Adrenal gland (tissue), 12 donors: ENCODE measurements around the gene SIVA1. TPM values are rescaled to one million over a fixed set of nuclear protein-coding genes. Genes with fewer than 3 reads are reported as not detected.

ENCODE experiments used
- DNase-seq, 7 donors: peaks; one replicate each; pipeline ENCODE4 v3.0.0-alpha.2; 2019 to 2020
- H3K27ac ChIP-seq, 5 donors: fragments of 200-600 bp; sonication (generic) in 4 of 5; 1 replicate in 3 of 5; 2 replicates in 2 of 5; pipeline versions ENCODE4 v1.5.1 to v1.8.0; 2016 to 2020; ENCODE audit warnings: mild to moderate bottlenecking in 1 of 5
- H3K27me3 ChIP-seq: fragments of 200-600 bp; 2 replicates; pipeline ENCODE4 v1.8.0; 2021
- H3K36me3 ChIP-seq, 2 donors: fragments of 200-600 bp; replicated peaks in 1 of 2; 1 replicate in 1 of 2; 2 replicates in 1 of 2; pipeline versions ENCODE4 v1.5.1 to v1.8.0; 2018 to 2022
- H3K4me1 ChIP-seq, 2 donors: fragments of 200-600 bp; replicated peaks in 1 of 2; 1 replicate in 1 of 2; 2 replicates in 1 of 2; pipeline versions ENCODE4 v1.5.1 to v1.8.0; 2018 to 2021
- H3K4me3 ChIP-seq, 4 donors: fragments of 200-600 bp; sonication (generic) in 3 of 4; one replicate each; pipeline ENCODE4 v1.5.1; 2016 to 2018
- H3K9me3 ChIP-seq, 3 donors: fragments of 200-600 bp; sonication (generic) in 1 of 3; replicated peaks in 1 of 3; 1 replicate in 2 of 3; 2 replicates in 1 of 3; pipeline versions ENCODE4 v1.5.1 to v1.8.0; 2016 to 2021
- POLR2A ChIP-seq, 2 donors: fragments of 450-650 bp; IDR thresholded peaks; one replicate each; pipeline ENCODE4 v1.6.1; 2017; ENCODE audit warnings: antibody characterized with exemption in 2 of 2, mild to moderate bottlenecking in 2 of 2, moderate library complexity in 1 of 2
- WGBS, 4 donors: extraction: QIAGEN DNeasy Blood & Tissue Kit in 2 of 4; methylation state at CpG; one replicate each; pipeline versions ENCODE4 v1.1.5 to v1.1.7; 2013 to 2017; 5-methylcytosine and 5-hydroxymethylcytosine counted together
- intact Hi-C, 2 donors: fragments of 100-400 bp; cut with DNase I; formaldehyde crosslinking; loops; one replicate each; pipeline versions ENCODE4 v1.14.1 to v1.15.0; 2022 to 2023
- polyA plus RNA-seq, 3 donors: library from polyadenylated mRNA; stranded (reverse); fragments of 200-250 nt in 2 of 3; fragments of 350-450 nt in 1 of 3; fragmentation: Illumina TruSeq in 1 of 3; extraction: RNeasy Lipid Tissue Mini Kit (QIAGEN cat#74804) in 1 of 3; gene quantifications; one replicate each; pipeline ENCODE4 v1.2.3, GENCODE V29; 2013 to 2014
- total RNA-seq, 9 donors: library from RNA; depleted of rRNA in 4 of 9; stranded (reverse); fragments of >200 nt in 4 of 9; fragments of 120-200 nt in 1 of 9; fragmentation: NEBNext Ultra II Directional in 1 of 9; extraction: Animal tissue kit (Norgen Biotek cat#: 25700) in 1 of 9; gene quantifications; one replicate each; pipeline versions ENCODE4 v1.1.0 to v1.2.4, GENCODE V29; 2013 to 2023
- TF ChIP-seq, protein P1 (sequence below), 6 experiments: fragments of 450-650 bp in 4 of 6; fragments of 200-600 bp in 2 of 6; sonication (generic) in 1 of 6; IDR thresholded peaks; 1 replicate in 5 of 6; 2 replicates in 1 of 6; pipeline versions ENCODE4 v1.5.1 to v1.8.0; 2016 to 2021; ENCODE audit warnings: antibody characterized with exemption in 6 of 6, mild to moderate bottlenecking in 2 of 6, moderate library complexity in 1 of 6
- donor health status: healthy with polysubstance abuse.
- donor health status: Bipolar disorder and iron deficiency.
- donor health status: DM: yes; HTN: yes; CAD: no.
- donor health status: DM: no; HTN: no; CAD: no.
- donor health status: DM: no; HTN: no; CAD: no.
- donor health status: DM: yes; HTN: yes; CAD: no.

Gene SIVA1
- total and polyA plus RNA-seq, 12 donors: 2.0 to 294 (median 83.2) TPM

DNA sequence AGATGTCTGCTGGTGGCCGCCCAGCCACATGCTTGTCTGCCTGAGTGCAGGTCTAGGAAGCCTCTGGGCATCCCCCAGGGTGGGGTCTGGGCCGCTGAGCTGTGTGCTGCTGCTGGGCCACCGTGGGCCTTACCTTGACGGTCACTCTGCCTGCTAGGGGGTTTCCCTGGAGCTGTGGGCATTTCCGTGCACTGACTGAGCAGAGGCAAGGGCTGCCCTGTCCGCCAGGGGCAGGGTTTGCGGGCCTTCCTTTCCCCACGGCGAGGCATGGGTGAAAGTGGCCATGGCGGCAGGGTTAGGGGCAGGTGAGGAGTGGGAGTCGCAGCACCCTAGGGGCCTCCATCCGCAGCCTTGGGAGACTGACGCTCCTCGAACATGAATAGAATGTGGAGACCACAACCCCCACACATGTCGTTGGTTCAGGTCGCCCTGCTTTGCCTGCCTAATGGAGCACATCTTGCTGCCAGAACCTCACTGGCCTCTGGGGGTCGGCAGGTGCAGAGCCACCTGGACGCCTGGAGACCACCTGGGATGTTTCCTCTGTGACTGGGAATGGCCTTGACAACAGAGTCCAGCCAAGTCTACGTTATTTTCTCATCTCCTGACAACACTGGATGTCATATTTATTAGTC, 50.4 kb downstream of the SIVA1 start:
- H3K27me3 ChIP-seq: no peaks in the 10 kb centered on the region
- peak in 1 of 7 donors; percentile 4 for DNase-seq
- H3K9me3 ChIP-seq: no peaks in the 10 kb centered on the region
- 83 to 91% (median 90%) methylated on average over 8 to 19 of the region's 19 CpGs for WGBS, 4 donors
- H3K4me3 ChIP-seq: no peak overlapping the region
- H3K27ac ChIP-seq: no peak overlapping the region
- H3K4me1 ChIP-seq: peaks cover 16 to 20% of the 10 kb centered on the region in 2 donors
- intact Hi-C loops: no loop called here
- no peaks in the 10 kb centered on the region for H3K36me3 ChIP-seq
- TF ChIP-seq, protein P1, sequence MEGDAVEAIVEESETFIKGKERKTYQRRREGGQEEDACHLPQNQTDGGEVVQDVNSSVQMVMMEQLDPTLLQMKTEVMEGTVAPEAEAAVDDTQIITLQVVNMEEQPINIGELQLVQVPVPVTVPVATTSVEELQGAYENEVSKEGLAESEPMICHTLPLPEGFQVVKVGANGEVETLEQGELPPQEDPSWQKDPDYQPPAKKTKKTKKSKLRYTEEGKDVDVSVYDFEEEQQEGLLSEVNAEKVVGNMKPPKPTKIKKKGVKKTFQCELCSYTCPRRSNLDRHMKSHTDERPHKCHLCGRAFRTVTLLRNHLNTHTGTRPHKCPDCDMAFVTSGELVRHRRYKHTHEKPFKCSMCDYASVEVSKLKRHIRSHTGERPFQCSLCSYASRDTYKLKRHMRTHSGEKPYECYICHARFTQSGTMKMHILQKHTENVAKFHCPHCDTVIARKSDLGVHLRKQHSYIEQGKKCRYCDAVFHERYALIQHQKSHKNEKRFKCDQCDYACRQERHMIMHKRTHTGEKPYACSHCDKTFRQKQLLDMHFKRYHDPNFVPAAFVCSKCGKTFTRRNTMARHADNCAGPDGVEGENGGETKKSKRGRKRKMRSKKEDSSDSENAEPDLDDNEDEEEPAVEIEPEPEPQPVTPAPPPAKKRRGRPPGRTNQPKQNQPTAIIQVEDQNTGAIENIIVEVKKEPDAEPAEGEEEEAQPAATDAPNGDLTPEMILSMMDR (IDR thresholded peaks at IDR 0.05): no peak
- TF ChIP-seq POLR2A (IDR thresholded peaks at IDR 0.05): no peak

DNA sequence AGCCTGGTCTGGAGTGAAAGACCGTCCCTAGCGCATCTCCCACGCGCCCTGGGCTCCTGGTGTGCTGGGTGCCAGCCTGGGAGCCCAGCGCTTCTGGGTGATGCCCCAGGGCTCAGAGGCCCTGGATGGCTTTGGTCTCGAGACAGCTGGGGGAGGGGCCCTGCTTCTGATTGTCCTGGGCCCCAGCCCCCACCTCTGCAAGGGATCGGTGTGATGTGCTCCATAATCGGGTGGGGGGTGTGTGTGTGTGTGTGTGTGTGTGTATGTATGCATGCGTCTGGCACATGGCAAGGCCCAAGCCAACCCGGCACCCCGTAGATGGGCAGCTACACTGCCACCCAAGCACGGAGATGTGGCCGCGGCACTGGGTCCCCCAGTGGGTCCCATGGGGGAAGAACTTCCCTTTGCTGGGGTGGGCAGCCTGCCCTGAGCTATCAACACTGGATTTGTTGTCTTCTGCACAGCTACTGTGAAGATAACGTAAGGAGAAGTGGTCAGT, 51.0 kb downstream of the SIVA1 start:
- Histone ChIP-seq H3K36me3 (no peaks in the 10 kb centered on the region), H3K4me1 (peaks cover 16 to 20% of the 10 kb centered on the region in 2 donors), H3K27ac (no peak overlapping the region), H3K27me3 (no peaks in the 10 kb centered on the region), H3K9me3 (no peaks in the 10 kb centered on the region), H3K4me3 (no peak overlapping the region)
- WGBS, 4 donors: 86 to 90% (median 89%) methylated on average over 8 to 15 of the region's 15 CpGs
- TF ChIP-seq, protein P1 (IDR thresholded peaks at IDR 0.05): no peak
- peak in 1 of 7 donors; percentile 8 for DNase-seq
- intact Hi-C loops: no loop called here

DNA sequence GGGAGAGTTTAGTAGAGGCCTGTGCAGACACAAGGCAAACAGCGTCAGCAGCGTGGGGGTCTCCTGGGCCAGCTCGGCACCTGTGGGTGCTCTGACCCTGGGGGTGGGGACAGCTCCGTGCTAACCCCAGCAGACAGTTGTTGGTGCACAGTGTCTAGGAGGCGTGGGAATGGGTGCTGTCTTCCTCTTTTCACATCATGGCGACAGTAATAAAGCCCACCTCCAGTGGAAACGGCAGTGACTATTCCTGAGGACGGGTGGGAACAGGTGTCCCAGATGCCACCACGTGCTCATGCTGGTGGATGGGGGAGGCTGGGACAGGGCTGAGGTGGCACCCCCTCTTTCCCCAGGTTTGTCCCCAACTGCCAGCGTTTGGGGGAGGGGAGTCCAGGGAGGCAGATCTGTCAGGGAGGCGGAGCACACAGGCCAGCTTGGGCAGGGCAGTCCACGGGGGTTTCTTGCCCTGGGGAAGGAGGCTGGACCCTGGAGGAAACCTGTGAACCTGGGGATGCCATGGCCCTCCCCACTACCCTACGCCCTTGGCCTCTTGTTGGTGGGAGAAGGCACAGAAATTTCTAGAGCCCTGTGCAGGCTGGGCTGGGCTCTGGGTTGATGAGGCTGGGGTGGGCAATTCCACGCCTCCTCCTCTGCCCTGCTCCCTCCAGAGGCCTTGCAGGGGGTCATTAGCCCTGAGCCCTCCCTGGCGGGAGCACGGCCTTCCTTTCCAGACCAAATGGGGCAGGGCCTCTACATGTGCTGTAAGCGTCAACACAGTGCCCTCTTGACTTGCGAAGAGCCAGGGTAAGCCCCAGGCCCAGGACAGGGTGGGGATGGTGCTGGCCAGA, 51.8 kb downstream of the SIVA1 start:
- no peaks in the 10 kb centered on the region for H3K9me3 ChIP-seq
- no peak overlapping the region for H3K27ac ChIP-seq
- no peak overlapping the region for H3K4me3 ChIP-seq
- H3K4me1 ChIP-seq: peaks cover 11 to 16% of the 10 kb centered on the region in 2 donors
- no peaks in the 10 kb centered on the region for H3K27me3 ChIP-seq
- intact Hi-C loops: no loop called here
- no peak for DNase-seq
- TF ChIP-seq POLR2A (IDR thresholded peaks at IDR 0.05): no peak
- TF ChIP-seq, protein P1 (IDR thresholded peaks at IDR 0.05): no peak
- no peaks in the 10 kb centered on the region for H3K36me3 ChIP-seq
- 89 to 93% (median 90%) methylated on average over 8 to 18 of the region's 18 CpGs for WGBS, 4 donors

DNA sequence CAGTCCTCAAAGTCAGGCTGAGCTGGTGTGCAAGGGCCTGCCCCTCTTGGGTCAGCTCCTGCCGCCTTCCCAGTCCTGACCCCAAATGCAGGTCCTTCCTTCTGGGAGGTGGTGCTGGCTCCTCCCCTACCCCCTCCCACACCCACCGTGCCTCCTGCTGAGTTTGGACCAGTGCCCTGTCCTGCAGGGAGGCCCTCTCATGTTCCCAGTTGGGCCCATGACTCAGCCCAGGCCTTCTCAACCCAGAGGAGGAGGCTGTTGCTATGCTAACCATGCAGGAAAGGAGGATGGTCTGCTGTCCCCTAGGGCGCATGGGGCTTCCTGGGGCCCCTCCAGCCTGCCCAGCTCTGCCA, 52.4 kb downstream of the SIVA1 start:
- peak in 3 of 7 donors; percentile 31 to 70 (median 34) for DNase-seq
- intact Hi-C loops: no loop called here
- no peak for TF ChIP-seq POLR2A (IDR thresholded peaks at IDR 0.05)
- TF ChIP-seq, protein P1 (IDR thresholded peaks at IDR 0.05): no peak
- Histone ChIP-seq H3K27me3 (no peaks in the 10 kb centered on the region), H3K36me3 (no peaks in the 10 kb centered on the region), H3K4me3 (no peak overlapping the region), H3K27ac (no peak overlapping the region), H3K4me1 (peaks cover 8 to 12% of the 10 kb centered on the region in 2 donors), H3K9me3 (no peaks in the 10 kb centered on the region)
- WGBS, 4 donors: 44 to 57% (median 52%) methylated on average over 2 to 3 of the region's 3 CpGs
